T-helper 9 cell (primary cell): ENCODE results near the gene ATP11B.

Experiments used
- DNase-seq: peaks from one replicate; pipeline ENCODE4 v3.0.0-alpha.2; 2020

The ATP11B gene

GRCh38 chr3:182913889-182914288 is 120.6 kb downstream of the ATP11B start:
- no peak for DNase-seq

- no peak for DNase-seq
Measured at GRCh38 chr3:182914341-182914740, 121.0 kb downstream of the ATP11B start.

DNA sequence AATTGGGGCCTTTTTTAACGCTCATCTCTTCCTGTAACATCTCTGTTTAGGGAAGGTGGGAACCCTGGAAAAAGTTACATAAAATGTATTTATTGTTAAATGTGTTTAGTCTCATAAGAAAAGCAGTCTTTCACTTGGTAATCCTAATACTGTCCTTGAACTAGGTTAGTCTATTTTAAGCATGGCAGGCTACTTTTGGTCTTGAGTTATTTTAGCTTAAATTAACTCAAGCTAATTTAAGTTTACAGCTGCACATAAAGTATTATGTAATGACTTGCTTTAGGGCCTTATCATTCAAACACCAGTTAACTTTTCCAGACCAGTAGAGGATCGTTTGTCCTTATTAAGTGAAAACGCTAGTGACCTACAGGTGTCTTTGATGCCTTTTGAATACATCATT is 123.8 kb downstream of the ATP11B start:
- no peak for DNase-seq

DNA sequence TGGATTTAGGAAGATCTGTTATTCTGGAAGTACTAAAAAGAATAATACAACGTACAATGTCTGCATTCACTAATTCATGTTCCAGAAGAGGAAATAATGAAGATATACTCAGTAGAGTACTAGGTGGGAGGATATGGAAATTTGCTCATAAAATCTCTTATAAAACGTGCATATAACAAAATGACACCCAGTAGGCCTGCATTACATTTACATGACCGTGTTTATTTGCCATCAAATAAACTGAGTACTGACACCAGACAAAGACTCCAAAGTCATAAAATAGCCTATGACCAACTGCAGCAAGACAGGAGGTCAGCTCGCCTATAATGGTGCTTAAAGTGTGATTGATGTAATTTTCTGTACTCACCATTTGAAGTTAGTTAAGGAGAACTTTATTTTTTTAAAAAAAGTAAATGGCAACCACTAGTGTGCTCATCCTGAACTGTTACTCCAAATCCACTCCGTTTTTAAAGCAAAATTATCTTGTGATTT is 126.6 kb downstream of the ATP11B start:
- no peak for DNase-seq

DNA sequence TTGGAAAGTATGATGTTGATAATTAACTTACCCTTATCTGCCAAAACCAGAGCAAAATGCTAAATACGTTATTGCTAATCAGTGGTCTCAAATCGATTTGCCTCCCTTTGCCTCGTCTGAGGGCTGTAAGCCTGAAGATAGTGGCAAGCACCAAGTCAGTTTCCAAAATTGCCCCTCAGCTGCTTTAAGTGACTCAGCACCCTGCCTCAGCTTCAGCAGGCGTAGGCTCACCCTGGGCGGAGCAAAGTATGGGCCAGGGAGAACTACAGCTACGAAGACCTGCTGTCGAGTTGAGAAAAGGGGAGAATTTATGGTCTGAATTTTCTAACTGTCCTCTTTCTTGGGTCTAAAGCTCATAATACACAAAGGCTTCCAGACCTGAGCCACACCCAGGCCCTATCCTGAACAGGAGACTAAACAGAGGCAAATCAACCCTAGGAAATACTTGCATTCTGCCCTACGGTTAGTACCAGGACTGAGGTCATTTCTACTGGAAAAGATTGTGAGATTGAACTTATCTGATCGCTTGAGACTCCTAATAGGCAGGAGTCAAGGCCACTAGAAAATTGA is 127.3 kb downstream of the ATP11B start:
- no peak for DNase-seq

GRCh38 chr3:182921665-182922355 is 128.5 kb downstream of the ATP11B start:
- DNase-seq: no peak

DNA sequence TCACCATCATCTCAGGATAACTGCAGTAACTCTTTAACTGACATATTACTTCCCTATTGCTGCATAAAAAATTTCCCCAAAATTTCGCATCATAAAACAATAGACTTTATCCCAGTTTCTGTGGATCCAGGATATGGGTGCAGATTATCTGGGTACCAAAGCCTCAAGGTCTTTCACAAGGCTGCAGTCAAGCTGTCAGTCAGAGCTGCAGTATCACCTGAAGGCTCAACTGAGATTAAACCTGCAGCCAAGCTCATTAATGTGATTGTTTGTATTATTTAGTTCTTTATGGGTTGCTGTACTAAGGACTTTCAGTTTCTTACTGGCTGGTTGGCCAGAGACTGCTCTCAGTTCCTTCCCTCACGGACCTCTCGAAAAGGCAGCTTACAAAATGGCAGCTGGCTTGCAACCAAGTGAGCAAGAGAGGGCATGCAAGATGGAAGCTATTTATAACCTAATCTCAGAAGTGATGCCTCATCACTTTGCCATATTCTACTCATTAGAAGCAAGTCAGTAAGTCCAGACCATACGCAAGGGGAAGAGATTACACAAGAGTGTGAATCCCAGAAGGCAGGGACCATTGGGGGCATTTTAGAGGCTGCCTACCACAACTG is 132.1 kb downstream of the ATP11B start:
- no peak for DNase-seq

- no peak for DNase-seq
Measured at GRCh38 chr3:182925944-182926337, 132.6 kb downstream of the ATP11B start.

GRCh38 chr3:182935803-182936202 is 142.5 kb downstream of the ATP11B start:
- DNase-seq: no peak

DNA sequence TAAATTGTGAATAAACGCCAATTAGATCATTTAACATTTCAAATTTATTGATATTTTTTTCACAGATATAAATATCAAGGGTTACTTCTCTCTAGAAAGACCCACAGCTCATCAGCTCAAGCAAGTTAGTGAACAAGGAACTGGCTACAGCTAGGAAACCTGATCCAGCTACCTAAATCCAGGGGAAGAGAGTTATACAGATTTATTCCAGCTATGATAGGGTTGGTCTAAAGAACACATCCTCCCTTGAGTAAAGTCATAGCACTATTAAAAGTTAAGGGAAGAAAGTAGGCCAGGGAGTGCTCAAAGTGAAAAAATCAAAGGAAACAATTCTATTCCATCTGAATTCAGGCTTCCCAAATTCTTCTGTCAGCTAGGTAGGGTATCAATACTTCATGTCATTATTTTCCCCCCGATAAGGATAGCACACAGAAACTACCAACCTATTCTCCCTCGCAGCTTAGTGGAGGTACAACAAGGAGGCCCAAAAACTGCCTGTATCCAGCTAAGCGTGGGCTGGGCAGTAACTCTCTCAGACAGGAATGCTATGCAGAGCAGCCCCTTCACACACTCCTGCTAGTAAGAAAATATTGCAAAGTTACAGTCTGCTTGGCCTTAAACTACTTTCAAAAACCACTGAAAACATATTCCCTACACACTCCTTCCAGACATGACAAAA is 143.1 kb downstream of the ATP11B start:
- DNase-seq: no peak

GRCh38 chr3:182936918-182937285 is 143.6 kb downstream of the ATP11B start:
- no peak for DNase-seq

- no peak for DNase-seq
Measured at GRCh38 chr3:182937293-182938051, 144.2 kb downstream of the ATP11B start.

GRCh38 chr3:182940266-182940808 is 147.0 kb downstream of the ATP11B start:
- no peak for DNase-seq

- DNase-seq: no peak
Measured at GRCh38 chr3:182941719-182942118, 148.4 kb downstream of the ATP11B start.

GRCh38 chr3:182947888-182948287 is 154.6 kb downstream of the ATP11B start:
- no peak for DNase-seq

GRCh38 chr3:182948305-182948704 is 155.0 kb downstream of the ATP11B start:
- no peak for DNase-seq

DNA sequence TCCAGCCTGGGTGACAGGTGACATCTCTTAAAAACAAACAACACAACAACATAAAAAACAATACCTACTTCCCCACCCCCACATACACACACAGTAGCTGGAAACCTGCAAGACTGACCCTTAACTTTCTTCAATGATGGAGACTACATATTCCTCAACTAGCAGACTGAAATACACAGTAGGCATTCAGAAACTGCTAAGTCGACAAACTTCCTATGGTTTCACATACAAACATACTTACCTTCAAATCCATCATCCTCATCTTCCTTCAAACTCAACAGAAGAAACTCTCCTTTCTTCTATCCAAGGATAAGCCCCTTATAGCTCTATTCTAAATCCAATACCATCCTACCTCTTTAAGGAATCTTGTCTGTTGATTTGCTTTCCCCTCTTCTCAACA is 156.4 kb downstream of the ATP11B start:
- no peak for DNase-seq

- DNase-seq: no peak
Measured at GRCh38 chr3:182954553-182955235, 161.4 kb downstream of the ATP11B start.

DNA sequence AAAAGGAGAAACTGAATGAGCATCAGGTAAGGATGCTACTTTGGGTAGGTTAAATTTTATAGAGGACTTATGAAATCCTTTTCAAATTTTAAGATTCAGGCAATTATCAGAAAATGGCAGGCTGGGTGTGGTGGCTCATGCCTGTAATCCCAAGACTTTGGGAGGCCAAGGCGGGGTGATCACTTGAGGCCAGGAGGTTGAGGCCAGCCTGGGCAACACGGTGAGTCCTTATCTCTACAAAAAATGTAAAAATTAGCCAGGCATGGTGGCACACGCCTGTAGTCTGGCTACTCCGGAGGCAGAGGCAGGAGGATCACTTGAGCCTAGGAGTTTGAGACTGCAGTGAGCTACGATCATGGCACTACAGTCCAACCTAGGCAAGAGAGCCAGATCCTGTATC is 163.9 kb downstream of the ATP11B start:
- no peak for DNase-seq

- no peak for DNase-seq
Measured at GRCh38 chr3:182957676-182958266, 164.5 kb downstream of the ATP11B start.

- DNase-seq: no peak
Measured at GRCh38 chr3:182959474-182960350, 166.4 kb downstream of the ATP11B start.
